ENCODE data around the gene CHMP4A. TPM values are rescaled to one million over a fixed set of nuclear protein-coding genes. Genes with fewer than 3 reads are reported as not detected.

Gene CHMP4A
- total and polyA plus RNA-seq, 2 of the 13 experiments (the other 11 are each of a cell fraction or from before 2014, with no cell fraction given), result 83.6 to 113 TPM

DNA sequence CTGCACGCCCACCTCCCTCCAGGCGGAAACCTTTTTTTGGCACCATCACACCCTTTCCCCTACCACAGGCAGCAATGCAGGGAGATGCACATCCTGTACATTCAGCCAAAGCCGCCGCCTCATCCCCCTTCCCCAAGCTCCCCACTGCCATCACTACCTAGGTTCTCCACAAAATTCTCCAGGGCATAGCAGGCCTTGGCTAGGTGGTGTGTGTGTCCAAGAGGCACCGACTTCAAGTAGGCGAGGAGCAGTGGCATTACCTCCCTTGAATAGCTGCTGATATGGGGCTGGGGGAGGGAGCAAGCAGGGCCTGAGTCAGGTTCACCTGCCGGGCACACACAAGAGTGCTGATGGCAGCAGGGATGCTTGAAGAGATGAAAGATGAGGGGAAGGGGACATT is 28.3 kb downstream of the CHMP4A start (continued):
- TF ChIP-seq HNF4G (IDR thresholded peaks at IDR 0.05; ENCODE audit: borderline replicate concordance, low read depth, low read length) (no peak), HNF4G (CRISPR knock-in tag; IDR thresholded peaks at IDR 0.05; ENCODE audit: borderline replicate concordance, low read depth) (no peak)

DNA sequence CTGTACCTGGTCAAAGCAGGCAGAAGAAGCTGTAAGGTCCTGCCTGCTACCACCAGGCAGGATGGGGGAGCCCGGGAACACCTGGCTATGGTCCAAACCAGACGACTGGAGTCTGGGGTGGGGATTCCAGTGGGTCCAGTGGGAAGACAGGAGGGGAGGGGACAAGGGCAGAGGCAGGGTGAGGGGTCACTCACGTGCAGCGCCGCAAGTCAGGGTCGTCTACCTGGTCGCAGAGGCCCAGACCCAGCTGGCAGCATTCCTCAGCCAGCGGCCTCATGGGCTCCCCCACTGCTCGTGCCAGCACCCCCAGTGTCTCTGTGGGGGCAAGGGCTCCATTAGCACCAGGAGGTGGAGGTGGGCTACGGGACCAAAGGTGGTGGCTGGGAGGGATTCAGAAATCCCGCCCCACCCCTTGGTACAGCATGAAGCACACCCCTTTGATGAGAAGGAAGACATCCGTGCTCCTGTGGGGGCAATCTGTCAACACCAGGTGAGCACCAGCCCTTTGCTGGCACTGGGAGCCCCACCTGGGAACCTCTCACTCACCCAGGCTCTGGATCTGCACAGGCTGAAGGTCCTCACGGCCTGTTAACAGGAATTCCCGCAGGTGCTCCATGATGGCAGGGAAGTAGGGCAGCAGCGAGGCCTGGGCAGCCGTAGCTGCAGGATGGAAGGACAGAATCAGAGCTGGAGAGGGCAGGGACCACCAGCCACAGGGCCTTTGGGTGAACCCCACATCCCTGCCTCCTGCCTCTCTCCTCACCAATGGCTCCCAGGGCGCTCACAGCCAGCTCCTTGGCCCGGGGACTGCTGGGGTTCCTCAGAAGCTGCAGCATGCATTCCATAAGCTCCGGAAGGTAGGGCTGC is 29.0 kb downstream of the CHMP4A start:
- no TSS peak for BruUV-seq (replicated peaks)
- 0 out of 2 replicates have a peak, but pooled peaks have one; percentile 14 for TF ChIP-seq REXO4 (CRISPR knock-in tag; IDR thresholded peaks at IDR 0.05; ENCODE audit: borderline replicate concordance)
- TF ChIP-seq ZNF660 (CRISPR knock-in tag; IDR thresholded peaks at IDR 0.05; ENCODE audit: borderline replicate concordance, low read depth), result 0 out of 2 replicates have a peak, but pooled peaks have one; percentile 30
- TF ChIP-seq AGO2 (optimal IDR thresholded peaks at IDR 0.05; ENCODE audit: low read depth, low read length), result peak; percentile 66
- no peak for TF ChIP-seq RFX1 (IDR thresholded peaks at IDR 0.05)
- TF ChIP-seq FOXA3 (CRISPR knock-in tag; IDR thresholded peaks at IDR 0.05), result no peak
- TF ChIP-seq MED8 (CRISPR knock-in tag; IDR thresholded peaks at IDR 0.05; ENCODE audit: insufficient replicate concordance), result peak; percentile 38
- 0 out of 2 replicates have a peak, but pooled peaks have one; percentile 86 for TF ChIP-seq ATRX (CRISPR knock-in tag; IDR thresholded peaks at IDR 0.05; ENCODE audit: borderline replicate concordance)
- TF ChIP-seq ZNF768 (CRISPR knock-in tag; IDR thresholded peaks at IDR 0.05), result 0 out of 2 replicates have a peak, but pooled peaks have one; percentile 7
- peak; percentile 39; the same call in 1 of the 2 replicates for TF ChIP-seq RBFOX2 (IDR thresholded peaks at IDR 0.05; ENCODE audit: low read depth, low read length)
- peak; percentile 22 for TF ChIP-seq ZNF883 (CRISPR knock-in tag; IDR thresholded peaks at IDR 0.05; ENCODE audit: not compliant biosample characterization)
- TF ChIP-seq, protein P1, sequence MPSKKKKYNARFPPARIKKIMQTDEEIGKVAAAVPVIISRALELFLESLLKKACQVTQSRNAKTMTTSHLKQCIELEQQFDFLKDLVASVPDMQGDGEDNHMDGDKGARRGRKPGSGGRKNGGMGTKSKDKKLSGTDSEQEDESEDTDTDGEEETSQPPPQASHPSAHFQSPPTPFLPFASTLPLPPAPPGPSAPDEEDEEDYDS (CRISPR knock-in tag; IDR thresholded peaks at IDR 0.05), result no peak
- TF ChIP-seq ZNF737 (CRISPR knock-in tag; IDR thresholded peaks at IDR 0.05; ENCODE audit: borderline replicate concordance), result 0 out of 2 replicates have a peak, but pooled peaks have one; percentile 73
- TF ChIP-seq, protein P2, sequence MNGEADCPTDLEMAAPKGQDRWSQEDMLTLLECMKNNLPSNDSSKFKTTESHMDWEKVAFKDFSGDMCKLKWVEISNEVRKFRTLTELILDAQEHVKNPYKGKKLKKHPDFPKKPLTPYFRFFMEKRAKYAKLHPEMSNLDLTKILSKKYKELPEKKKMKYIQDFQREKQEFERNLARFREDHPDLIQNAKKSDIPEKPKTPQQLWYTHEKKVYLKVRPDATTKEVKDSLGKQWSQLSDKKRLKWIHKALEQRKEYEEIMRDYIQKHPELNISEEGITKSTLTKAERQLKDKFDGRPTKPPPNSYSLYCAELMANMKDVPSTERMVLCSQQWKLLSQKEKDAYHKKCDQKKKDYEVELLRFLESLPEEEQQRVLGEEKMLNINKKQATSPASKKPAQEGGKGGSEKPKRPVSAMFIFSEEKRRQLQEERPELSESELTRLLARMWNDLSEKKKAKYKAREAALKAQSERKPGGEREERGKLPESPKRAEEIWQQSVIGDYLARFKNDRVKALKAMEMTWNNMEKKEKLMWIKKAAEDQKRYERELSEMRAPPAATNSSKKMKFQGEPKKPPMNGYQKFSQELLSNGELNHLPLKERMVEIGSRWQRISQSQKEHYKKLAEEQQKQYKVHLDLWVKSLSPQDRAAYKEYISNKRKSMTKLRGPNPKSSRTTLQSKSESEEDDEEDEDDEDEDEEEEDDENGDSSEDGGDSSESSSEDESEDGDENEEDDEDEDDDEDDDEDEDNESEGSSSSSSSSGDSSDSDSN (CRISPR knock-in tag; IDR thresholded peaks at IDR 0.05), result 0 out of 2 replicates have a peak, but pooled peaks have one; percentile 29

More for the DNA sequence above, 29.0 kb downstream of the CHMP4A start:
- DNase-seq (ENCODE audit: low spot score) (no peak), ATAC-seq (no peak), FAIRE-seq (no peak)
- no peak overlapping the region for H2AFZ ChIP-seq (ENCODE audit: low read length)
- in situ Hi-C loops (cut with HindIII; ENCODE audit: extremely low pct_ligation_motif_present, low pct_unique_long_range_greater_than_20kb) (no loop called here), intact Hi-C loops (cut with micrococcal nuclease; ENCODE audit: unreplicated experiment) (no loop called here)
- no peak overlapping the region for H3K27ac ChIP-seq (ENCODE audit: extremely low read length, insufficient read depth, low read length)
- H3K4me2 ChIP-seq (ENCODE audit: low read depth, low read length), result no peak overlapping the region
- H3K9ac ChIP-seq (ENCODE audit: insufficient read depth, low read depth, low read length), result no peak overlapping the region
- WGBS (ENCODE audit: low lambda C conversion rate), result 95% methylated on average over 17 of the region's 19 CpGs
- ChIA-PET CTCF (ENCODE audit: low intra/inter-chr PET ratio, low total read pairs) (no interaction called here), POLR2A (interaction anchor here (0.9 to 8.1 kb wide), 7 partner anchors 11 to 90 kb away, joined by 3 to 53 read pairs (median 4); partner anchors contain the start of genes CHMP4A, IRF9, PCK2 and PSME2)
- peaks cover 15% of the 10 kb centered on the region for H3K79me2 ChIP-seq (ENCODE audit: insufficient read depth, low read length)
- no peaks in the 10 kb centered on the region for H3K9me3 ChIP-seq (ENCODE audit: low read length)
- H4K20me1 ChIP-seq (ENCODE audit: insufficient read depth, low read length), result no peaks in the 10 kb centered on the region
- peaks cover 19% of the 10 kb centered on the region for H3K4me1 ChIP-seq (ENCODE audit: insufficient read depth, low read length)
- no peaks in the 10 kb centered on the region for H3K27me3 ChIP-seq (ENCODE audit: control insufficient read depth in 1 of 2, insufficient read depth in 2 of 2, low read length in 2 of 2)
- H3K36me3 ChIP-seq (replicated peaks in 1 of 2; ENCODE audit: control insufficient read depth in 1 of 2, insufficient read depth in 2 of 2, low read length in 2 of 2), result peaks cover 78 to 82% of the 10 kb centered on the region in 2 experiments
- no peak overlapping the region for H3K4me3 ChIP-seq (replicated peaks in 1 of 3; ENCODE audit: insufficient read depth in 1 of 3, low read depth in 2 of 3, low read length in 3 of 3)

Data from HepG2 (cell line).